Esophagus squamous epithelium (tissue), 4 donors: ENCODE data around the gene ADAM19.

Experiments
- POLR2A ChIP-seq, 4 donors: fragments of 450-650 bp; IDR thresholded peaks; one replicate each; pipeline ENCODE4 v1.6.1; 2017; ENCODE audit warnings: antibody characterized with exemption in 4 of 4, mild to moderate bottlenecking in 4 of 4, moderate library complexity in 3 of 4
- TF ChIP-seq, protein P1 (sequence below), 6 experiments: fragments of 450-650 bp in 4 of 6; fragments of 200-600 bp in 2 of 6; sonication (generic) in 2 of 6; IDR thresholded peaks; one replicate each; pipeline ENCODE4 v1.5.1; 2016 to 2019; ENCODE audit warnings: antibody characterized with exemption in 6 of 6, mild to moderate bottlenecking in 4 of 6, moderate library complexity in 4 of 6

- TF ChIP-seq, protein P1, sequence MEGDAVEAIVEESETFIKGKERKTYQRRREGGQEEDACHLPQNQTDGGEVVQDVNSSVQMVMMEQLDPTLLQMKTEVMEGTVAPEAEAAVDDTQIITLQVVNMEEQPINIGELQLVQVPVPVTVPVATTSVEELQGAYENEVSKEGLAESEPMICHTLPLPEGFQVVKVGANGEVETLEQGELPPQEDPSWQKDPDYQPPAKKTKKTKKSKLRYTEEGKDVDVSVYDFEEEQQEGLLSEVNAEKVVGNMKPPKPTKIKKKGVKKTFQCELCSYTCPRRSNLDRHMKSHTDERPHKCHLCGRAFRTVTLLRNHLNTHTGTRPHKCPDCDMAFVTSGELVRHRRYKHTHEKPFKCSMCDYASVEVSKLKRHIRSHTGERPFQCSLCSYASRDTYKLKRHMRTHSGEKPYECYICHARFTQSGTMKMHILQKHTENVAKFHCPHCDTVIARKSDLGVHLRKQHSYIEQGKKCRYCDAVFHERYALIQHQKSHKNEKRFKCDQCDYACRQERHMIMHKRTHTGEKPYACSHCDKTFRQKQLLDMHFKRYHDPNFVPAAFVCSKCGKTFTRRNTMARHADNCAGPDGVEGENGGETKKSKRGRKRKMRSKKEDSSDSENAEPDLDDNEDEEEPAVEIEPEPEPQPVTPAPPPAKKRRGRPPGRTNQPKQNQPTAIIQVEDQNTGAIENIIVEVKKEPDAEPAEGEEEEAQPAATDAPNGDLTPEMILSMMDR (IDR thresholded peaks at IDR 0.05): no peak
- TF ChIP-seq POLR2A (IDR thresholded peaks at IDR 0.05): no peak
Observed at GRCh38 chr5:157598350-157598936, 22.9 kb upstream of the ADAM19 start.
